Testis (tissue), 2 donors: ENCODE results near the gene ASB4.

ENCODE experiments used
- POLR2A ChIP-seq: fragments of 450-650 bp; IDR thresholded peaks from one replicate; pipeline ENCODE4 v1.6.1; 2017; ENCODE audit warnings: antibody characterized with exemption, mild to moderate bottlenecking, moderate library complexity
- TF ChIP-seq, protein P1 (sequence below), 3 experiments: fragments of 450-650 bp in 2 of 3; fragments of 200-600 bp in 1 of 3; sonication (generic) in 1 of 3; IDR thresholded peaks; one replicate each; pipeline ENCODE4 v1.5.1; 2016 to 2019; ENCODE audit warnings: antibody characterized with exemption in 3 of 3, mild to moderate bottlenecking in 2 of 3, moderate library complexity in 1 of 3

DNA sequence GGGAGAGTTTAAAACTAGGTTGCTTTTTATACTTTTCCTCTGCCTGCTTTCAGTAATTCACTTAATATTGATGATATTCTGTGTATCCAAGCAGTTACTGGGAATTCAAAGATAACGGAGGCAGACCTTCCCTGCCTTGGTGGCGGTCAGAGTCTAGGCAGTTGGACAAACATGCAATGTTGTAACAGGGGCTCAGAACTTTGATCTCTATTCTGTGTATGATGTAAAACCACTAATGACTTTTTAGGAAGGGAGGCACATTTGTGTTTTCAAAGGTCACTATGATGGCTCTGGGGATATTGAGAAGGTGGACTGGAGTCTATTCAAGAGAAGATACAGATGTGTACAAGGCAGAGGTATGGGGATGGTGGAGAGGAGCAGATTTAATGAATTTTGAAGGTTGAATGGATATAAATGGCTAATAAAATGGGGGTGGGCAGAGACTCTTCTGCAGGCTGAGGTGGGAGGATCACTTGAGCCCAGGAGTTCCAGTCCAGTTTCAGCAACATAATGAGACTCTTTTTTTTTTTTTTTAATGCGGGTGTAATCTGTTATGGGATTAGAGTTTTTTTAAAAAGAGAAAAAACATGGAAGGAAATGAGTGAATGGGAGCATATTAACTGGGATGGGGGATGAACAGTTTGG, 45.2 kb upstream of the ASB4 start:
- TF ChIP-seq, protein P1, sequence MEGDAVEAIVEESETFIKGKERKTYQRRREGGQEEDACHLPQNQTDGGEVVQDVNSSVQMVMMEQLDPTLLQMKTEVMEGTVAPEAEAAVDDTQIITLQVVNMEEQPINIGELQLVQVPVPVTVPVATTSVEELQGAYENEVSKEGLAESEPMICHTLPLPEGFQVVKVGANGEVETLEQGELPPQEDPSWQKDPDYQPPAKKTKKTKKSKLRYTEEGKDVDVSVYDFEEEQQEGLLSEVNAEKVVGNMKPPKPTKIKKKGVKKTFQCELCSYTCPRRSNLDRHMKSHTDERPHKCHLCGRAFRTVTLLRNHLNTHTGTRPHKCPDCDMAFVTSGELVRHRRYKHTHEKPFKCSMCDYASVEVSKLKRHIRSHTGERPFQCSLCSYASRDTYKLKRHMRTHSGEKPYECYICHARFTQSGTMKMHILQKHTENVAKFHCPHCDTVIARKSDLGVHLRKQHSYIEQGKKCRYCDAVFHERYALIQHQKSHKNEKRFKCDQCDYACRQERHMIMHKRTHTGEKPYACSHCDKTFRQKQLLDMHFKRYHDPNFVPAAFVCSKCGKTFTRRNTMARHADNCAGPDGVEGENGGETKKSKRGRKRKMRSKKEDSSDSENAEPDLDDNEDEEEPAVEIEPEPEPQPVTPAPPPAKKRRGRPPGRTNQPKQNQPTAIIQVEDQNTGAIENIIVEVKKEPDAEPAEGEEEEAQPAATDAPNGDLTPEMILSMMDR (IDR thresholded peaks at IDR 0.05) = no peak
- TF ChIP-seq POLR2A = no peak
